ENCODE measurements around the gene RAB10. TPM values are rescaled to one million over a fixed set of nuclear protein-coding genes. Genes with fewer than 3 reads are reported as not detected.

Gene RAB10
- total RNA-seq, 4 donors from 2014 or later: 61.9 to 95.6 (median 85.1) TPM

GRCh38 chr2:26058390-26058789 is 24.5 kb downstream of the RAB10 start:
- peaks cover 0 to 12% (median 0%) of the 10 kb centered on the region in 3 donors for H3K36me3 ChIP-seq
- DNase-seq: no peak
- H3K27ac ChIP-seq: no peak overlapping the region
- H3K4me3 ChIP-seq: no peak overlapping the region
- peaks cover 0 to 14% (median 0%) of the 10 kb centered on the region in 4 donors for H3K4me1 ChIP-seq
- no peaks in the 10 kb centered on the region for H3K27me3 ChIP-seq
- H3K9me3 ChIP-seq: no peaks in the 10 kb centered on the region
- TF ChIP-seq POLR2A (IDR thresholded peaks at IDR 0.05): no peak
- TF ChIP-seq, protein P1, sequence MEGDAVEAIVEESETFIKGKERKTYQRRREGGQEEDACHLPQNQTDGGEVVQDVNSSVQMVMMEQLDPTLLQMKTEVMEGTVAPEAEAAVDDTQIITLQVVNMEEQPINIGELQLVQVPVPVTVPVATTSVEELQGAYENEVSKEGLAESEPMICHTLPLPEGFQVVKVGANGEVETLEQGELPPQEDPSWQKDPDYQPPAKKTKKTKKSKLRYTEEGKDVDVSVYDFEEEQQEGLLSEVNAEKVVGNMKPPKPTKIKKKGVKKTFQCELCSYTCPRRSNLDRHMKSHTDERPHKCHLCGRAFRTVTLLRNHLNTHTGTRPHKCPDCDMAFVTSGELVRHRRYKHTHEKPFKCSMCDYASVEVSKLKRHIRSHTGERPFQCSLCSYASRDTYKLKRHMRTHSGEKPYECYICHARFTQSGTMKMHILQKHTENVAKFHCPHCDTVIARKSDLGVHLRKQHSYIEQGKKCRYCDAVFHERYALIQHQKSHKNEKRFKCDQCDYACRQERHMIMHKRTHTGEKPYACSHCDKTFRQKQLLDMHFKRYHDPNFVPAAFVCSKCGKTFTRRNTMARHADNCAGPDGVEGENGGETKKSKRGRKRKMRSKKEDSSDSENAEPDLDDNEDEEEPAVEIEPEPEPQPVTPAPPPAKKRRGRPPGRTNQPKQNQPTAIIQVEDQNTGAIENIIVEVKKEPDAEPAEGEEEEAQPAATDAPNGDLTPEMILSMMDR (IDR thresholded peaks at IDR 0.05): no peak

DNA sequence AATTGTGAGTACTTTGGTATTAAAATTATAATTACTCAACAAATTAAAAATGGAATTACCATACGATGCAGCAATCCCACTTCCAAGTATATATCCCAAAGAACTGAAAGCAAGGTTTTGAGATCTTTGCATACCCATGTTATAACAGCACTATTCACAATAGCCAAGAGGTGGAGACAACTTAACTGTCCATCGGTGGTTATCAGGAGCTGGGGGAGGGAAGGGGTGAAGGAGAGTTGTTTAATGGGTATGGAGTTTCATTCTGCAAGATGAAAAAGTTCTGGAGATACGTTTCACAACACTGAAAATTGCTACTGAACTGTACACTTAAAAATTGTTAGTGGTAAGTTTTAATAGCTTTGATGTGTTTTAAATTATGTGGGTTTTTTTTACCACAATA is 25.7 kb downstream of the RAB10 start:
- Histone ChIP-seq H3K9me3 (no peaks in the 10 kb centered on the region), H3K27ac (no peak overlapping the region), H3K27me3 (no peaks in the 10 kb centered on the region), H3K4me3 (no peak overlapping the region), H3K36me3 (peaks cover 0 to 12% (median 0%) of the 10 kb centered on the region in 3 donors), H3K4me1 (peaks cover 0 to 9% (median 0%) of the 10 kb centered on the region in 4 donors)
- TF ChIP-seq, protein P1 (IDR thresholded peaks at IDR 0.05): no peak
- no peak for TF ChIP-seq POLR2A (IDR thresholded peaks at IDR 0.05)
- DNase-seq: no peak

GRCh38 chr2:26061539-26061938 is 27.7 kb downstream of the RAB10 start:
- no peak for DNase-seq
- peaks cover 0 to 12% (median 0%) of the 10 kb centered on the region in 3 donors for H3K36me3 ChIP-seq
- H3K27ac ChIP-seq: no peak overlapping the region
- H3K9me3 ChIP-seq: no peaks in the 10 kb centered on the region
- peaks cover 0 to 3% (median 0%) of the 10 kb centered on the region in 4 donors for H3K4me1 ChIP-seq
- H3K4me3 ChIP-seq: no peak overlapping the region
- no peak for TF ChIP-seq POLR2A (IDR thresholded peaks at IDR 0.05)
- TF ChIP-seq, protein P1 (IDR thresholded peaks at IDR 0.05): no peak
- no peaks in the 10 kb centered on the region for H3K27me3 ChIP-seq

DNA sequence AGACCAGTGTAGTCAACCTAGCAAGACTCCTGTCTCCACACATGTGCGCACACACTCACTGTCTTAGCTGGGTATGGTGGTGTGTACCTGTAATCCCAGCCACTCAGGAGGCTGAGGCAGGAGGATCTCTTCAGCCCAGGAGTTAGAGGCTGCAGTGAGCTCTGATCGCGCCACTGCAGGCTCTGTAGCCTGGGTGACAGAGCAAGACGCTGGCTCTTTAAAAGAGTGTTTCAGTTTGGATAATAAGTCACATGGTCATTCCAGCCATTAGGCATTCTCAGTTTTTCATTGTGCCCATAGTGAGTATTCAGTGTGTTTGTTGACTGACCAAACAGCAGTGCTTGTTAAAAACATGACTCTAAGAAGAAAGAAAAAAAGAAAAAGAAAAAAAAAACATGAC is 31.0 kb downstream of the RAB10 start:
- TF ChIP-seq, protein P1 (IDR thresholded peaks at IDR 0.05): no peak
- TF ChIP-seq POLR2A (IDR thresholded peaks at IDR 0.05): no peak
- Histone ChIP-seq H3K4me1 (peaks cover 0 to 12% (median 0%) of the 10 kb centered on the region in 4 donors), H3K9me3 (no peaks in the 10 kb centered on the region), H3K27me3 (no peaks in the 10 kb centered on the region), H3K36me3 (peaks cover 0 to 12% (median 0%) of the 10 kb centered on the region in 3 donors), H3K27ac (no peak overlapping the region), H3K4me3 (no peak overlapping the region)
- DNase-seq: no peak

- Histone ChIP-seq H3K4me3 (no peak overlapping the region), H3K27me3 (no peaks in the 10 kb centered on the region), H3K36me3 (no peaks in the 10 kb centered on the region), H3K27ac (no peak overlapping the region), H3K4me1 (peaks cover 0 to 12% (median 0%) of the 10 kb centered on the region in 4 donors), H3K9me3 (no peaks in the 10 kb centered on the region)
- TF ChIP-seq, protein P1 (IDR thresholded peaks at IDR 0.05): no peak
- no peak for TF ChIP-seq POLR2A (IDR thresholded peaks at IDR 0.05)
- DNase-seq: no peak
Observed at GRCh38 chr2:26067186-26067974, 33.5 kb downstream of the RAB10 start.

All from Peyer's patch (tissue), 4 donors.